Pons (tissue), 1 donor: ENCODE results near the gene MCTP1.

Source experiments
- DNase-seq: peaks from one replicate; pipeline ENCODE4 v3.0.0-alpha.2; 2016; ENCODE audit warnings: low spot score

Gene MCTP1

DNA sequence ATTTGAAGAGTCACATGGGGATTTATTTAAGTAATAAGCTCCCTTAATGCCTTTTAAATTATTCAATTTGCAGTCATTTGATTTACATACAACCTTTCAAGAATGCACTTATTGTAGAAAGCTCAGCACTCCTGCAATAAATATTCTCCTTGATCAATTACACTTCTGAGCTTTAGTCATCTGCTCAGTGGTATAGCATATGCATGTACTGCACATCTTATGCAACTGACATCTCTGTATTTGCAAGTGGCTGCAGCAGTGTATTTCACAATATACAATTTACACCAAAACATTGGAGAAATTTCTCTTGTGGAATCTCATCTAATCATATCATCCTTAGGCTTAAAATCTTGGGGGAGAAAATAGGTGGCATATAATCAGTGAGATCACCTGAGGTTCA is 340.7 kb downstream of the MCTP1 start:
- DNase-seq: no peak

DNA sequence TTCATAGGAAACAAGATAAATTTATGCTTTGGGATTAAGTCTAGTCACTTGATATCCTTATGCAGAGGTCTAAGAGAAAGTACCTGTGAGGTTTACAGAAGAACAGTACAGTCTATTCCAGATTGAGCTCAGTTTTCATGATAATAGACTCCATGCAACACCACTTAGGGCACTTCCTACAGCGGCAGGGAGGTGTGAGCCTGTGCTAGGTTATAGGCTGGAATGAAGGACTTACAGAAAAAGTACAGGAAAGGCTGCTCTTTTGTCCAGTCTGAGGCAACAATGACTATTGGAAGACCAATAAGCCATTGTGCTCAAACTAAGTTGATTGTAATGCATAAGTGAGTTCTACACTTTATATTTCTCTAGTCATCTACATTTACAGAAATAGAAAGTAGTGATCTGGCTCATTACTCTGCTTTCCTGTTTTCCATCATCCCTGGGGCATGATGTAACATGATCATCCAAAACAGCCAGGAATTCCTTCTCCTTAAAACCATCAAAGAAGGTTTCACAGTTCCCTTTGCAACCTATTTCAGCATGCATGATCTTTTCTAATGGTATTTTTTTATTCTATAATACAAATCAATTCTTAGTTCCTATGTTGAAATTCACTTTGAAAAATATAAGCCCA is 343.7 kb downstream of the MCTP1 start:
- no peak for DNase-seq

DNA sequence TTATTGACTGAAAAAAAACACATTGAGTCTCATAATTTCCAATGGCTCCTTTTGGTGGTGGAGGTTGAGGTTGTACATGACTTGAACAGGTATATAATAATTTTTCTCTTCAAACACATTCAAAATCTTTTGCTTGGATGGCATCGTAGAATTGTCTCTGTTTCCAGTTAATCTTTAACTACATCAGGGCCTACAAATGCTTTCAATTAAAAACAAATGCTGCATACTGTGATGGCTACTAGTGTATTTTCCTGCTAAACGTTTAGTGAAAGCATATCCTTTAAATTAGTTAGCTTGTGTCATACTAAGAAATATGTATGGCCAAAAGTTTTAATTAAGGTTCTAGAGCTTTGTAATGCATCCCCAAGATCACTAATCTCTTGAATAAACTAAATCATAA is 352.6 kb downstream of the MCTP1 start:
- DNase-seq: no peak

DNA sequence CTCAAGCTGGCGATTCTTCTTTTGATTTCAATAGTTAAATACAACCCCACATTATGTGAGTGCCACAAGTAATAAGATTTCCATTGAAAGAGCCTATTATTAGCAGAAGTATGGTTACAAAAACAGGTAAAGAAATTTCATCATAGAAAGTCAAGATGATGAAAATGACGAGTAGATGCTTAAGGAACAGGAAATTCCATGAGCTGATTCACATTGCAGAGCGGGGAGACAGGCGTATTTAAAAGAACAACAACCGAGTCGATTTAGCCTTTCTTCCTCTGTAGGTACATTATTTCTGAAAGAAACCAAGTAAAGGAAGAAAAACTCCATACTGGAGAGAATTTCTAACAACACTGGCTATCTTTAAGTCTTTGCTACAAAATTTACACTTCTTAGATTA is 356.0 kb downstream of the MCTP1 start:
- no peak for DNase-seq

DNA sequence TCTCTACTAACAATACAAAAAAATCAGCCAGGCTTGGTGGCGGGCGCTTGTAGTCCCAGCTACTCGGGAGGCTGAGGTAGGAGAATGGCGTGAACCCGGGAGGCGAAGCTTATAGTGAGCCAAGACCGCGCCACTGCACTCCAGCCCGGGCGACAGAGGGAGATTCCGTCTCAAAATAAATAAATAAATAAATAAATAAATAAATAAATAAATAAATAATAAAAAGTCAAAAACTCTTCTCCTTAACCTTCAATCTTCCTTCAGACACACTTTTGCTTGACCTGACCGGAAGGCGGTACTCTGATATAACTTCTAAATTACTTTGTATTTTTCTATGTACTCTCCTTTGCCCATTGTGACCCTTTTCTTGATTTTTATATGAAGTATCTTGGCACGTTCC is 364.3 kb downstream of the MCTP1 start:
- DNase-seq: no peak

DNA sequence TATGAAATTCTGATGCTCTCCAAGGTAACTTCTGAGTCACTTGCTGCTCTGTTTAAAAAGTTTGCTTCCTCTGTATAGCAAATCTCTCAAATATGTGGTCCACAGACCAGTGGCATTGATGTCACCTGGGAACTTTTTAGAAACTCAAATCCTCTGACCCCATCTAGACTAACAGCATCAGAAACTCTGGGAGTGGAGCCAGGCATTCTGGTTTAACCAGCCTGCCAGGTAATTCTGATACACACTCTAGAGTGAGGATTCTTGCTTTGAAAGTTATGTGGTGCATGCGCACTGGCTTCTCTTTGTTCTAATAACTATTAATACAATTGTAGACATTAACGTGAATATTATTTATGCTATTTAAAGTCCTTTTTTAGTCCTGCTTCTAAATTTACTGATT is 368.3 kb downstream of the MCTP1 start:
- no peak for DNase-seq

DNA sequence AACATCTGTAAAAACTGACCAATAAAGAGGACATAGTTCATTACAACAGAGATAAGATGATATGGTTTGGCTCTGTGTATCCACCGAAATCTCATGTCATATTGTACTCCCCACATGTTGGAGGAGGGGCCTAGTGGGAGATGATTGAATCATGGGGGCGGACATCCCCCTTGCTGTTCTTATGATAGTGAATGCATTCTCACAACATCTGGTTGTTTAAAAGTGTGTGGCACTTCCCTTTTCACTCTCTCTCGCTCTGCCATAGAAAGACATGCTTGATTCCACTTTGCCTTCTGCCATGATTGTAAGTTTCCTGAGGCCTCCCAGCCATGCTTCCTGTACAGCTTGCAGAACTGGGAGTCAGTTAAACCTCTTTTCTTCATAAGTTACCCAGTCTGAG is 373.6 kb downstream of the MCTP1 start:
- DNase-seq: no peak

DNA sequence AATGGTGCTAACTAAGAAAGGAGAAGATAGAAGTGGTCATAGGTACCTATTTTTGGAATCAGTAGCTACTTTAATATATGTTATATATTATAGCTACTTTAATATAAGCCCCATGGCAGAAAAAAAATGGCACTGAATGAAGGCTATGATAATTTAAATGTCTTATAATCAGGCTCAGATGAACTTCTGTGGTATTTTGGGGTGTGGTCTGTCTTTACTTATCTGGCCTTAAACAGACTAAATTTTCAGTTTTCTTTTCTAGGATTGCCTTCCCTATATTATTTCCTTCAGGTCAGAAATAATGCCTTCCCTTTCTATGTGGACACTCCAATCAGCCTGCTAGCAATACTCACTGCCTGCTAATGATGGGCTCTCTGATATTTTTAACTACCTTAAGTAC is 374.2 kb downstream of the MCTP1 start:
- no peak for DNase-seq

DNA sequence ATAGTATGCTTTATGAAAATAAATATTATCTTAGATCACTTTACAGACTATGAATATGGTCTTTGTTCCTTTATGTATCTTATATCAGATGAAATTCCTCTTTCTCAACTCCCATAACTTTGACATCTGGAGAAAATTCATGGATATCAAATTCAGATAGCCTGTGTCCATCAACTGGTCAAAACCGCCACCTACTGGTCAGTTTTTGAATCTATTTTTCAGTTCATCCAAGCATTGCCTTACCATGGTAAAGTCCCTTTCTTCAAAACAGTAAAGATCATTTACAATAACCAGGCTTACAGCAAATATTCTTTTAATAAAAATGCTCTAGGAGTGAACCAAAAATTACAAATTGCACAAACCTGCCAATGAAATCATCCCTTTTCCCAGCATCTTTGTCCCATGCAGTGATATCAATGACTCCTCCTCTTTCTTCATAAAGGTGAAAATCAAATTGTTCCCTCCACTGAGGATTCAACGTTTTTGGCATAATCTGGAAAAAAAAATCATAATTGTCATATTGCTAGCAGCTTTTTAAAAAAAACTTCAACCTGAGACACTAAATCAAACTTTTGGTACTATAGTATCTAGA is 375.9 kb downstream of the MCTP1 start:
- peak; percentile 37 for DNase-seq

DNA sequence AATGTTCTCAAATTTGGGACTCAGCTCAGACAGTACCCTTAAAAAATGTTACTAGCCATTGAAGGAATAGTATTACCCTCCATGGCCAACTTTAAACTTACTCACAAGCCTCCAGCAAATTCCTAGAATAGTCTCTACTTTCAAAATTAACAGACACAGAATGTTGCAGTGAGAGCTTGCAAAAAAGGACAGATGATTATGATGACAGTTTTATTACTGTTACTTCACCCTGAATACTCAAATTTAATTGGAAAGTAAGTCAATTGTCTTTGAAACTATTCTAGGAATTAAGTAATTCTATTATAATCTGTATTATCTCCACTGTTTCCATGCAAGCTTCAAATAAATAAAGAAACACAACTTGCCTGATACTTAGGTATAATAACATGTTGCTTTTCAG is 378.1 kb downstream of the MCTP1 start:
- no peak for DNase-seq

DNA sequence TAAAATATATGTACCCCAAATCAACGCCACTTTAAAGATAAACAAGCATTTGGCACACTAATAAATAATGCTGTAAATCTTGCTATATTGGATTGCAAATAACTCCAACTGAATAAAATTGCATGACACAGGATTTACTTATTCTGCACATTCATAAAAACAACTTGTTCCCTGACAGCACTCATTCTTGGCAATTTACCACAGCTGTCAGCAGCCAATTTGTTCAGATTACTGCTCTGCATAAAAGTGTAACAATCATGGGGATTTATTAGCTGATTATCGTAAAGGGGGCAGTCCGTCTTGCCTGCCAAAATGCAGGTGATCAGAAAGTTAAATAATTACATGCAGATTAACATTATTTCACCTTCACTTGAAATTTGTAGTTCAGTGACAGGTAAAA is 381.2 kb downstream of the MCTP1 start:
- no peak for DNase-seq

DNA sequence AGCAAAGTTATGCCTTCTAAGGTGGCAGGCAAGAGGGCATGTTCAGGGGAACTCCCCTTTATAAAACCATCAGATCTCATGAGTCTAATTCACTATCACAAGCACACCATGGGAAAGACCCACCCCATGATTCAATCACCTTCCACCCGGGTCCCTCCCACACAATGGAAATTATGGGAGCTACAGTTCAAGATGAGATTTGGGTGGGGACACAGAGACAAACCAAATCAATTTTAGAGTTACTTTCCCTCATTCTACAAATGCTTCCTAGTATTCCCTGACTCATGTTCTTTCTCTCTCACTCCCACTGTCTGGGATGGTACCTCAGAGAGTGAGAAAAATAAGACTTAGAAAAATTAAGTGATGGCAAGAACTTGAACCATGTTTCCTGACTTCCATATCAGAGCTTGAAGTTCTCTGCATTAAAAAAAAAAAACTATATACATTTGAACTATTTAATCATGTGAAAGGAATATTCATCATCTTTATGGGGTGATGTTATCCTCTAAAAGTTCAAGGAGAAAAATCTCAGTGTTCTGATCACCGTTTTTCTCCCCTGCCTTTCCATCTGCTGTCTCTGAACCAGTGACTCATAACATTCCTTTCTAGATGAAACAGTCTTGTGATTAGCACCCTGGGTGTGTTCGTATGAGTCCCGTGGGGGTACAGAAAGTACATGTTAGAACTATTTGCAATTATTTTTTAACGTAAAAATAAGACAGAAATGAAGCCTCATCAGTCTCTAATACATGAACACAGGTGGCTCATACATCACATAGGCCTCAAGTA is 383.5 kb downstream of the MCTP1 start:
- DNase-seq: no peak

DNA sequence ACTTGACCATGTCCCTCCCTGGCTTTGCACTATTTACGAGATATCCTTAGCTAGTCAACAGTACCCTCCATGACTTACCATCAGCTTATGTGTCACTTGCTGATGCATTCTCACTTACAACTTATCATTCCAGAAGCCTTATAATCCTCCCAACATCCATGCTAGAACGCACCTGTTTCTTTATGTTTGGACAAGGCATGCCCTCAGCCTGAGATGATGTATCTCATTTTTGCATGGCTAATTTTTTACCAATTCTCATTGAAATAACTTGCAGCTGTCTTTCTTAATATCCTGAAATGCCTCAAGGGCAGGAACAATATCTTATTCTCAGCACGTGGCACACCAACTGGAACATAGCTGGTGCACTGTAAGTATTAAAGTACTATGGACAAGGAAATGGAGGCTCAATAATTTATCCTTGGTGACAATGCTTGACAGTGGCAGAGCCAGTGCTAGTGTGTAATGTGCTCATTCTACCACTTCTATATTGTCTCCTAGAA is 384.8 kb downstream of the MCTP1 start:
- no peak for DNase-seq

DNA sequence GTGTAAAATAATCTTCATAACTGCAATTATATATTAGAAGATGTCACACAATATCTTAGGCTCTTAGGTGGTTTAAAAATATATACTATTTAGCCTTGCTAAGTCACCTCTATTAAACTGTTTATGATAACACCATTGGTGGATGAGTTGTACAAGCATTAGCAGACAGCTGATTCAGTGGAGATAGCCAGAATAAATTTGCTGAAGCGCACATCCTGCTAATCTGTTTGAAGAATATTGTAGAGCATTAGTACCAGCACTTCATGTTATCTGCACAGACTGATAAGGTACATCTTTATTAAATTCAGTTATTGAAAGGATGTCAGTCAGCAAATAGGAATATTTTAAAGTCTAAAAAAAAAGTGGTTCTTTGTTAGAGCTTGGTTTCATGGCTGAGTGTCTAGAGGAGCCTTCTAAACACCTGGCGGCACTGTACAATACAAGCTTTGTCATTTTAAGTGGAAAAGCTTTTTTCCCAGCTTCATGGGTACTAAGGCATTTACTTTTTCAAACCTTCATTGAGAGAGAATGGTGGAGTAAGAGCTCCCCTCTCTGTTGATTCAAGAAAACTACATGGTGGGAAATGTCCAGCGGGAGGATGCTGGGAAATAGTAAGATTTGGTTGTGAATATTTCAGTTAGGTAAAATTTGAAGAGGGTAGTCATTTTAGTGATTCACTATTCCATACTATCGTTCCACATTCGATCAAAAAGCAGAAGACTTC is 391.3 kb downstream of the MCTP1 start:
- peak; percentile 64 for DNase-seq

DNA sequence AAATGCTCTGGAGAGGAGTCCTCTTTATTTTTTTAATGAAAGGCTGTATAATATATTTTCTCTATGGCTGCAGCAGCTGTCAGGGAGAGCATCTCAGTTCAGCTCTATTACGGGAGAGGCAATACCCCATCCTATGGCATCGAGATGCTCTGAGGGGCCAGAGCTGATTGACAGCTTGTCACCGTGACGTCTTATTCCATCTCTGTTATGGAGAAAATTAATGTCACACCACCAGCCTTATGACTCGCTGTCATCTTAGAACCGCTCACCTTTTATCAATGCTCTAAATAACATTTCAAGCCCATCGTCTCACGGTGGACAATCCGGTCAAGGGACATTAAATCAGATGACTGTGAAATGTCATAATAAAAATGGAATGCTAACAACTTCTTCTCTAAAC is 392.9 kb downstream of the MCTP1 start:
- DNase-seq: no peak

DNA sequence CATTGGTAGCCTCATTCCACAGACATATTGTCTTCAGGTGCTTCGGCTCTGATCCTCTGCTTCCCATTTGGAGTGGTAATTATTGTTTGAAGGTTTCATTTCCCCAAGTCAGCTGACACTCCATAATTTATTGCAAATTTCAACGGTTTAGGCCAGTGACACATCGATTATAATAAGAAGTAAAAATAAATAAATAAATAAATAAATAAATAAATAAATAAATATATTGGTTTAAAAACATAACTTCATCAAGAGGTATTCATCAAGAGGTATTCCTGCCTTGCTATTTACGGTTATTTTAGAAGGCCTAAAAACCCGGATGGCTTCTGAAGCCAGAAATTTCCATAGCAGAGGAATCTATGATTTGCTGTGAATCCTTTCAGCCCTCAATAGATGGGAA is 393.3 kb downstream of the MCTP1 start:
- no peak for DNase-seq

DNA sequence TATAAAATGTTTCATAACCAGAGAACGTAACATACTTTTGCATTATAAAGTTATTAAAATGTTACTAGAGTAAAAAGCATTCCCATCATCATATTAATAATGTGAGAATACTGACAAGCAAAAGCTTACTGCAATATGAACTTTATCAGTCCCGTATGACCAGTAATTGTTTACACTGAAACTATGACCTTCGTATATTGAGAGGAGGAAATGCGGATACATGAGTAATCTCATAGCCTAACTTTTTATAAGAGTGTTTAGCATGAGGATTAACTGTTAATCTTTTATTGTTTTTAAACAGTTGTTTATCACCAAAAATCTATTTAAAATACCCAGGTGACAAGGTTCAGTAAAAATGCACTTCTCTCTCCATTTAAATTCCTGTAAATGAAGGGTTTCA is 394.0 kb downstream of the MCTP1 start:
- no peak for DNase-seq

DNA sequence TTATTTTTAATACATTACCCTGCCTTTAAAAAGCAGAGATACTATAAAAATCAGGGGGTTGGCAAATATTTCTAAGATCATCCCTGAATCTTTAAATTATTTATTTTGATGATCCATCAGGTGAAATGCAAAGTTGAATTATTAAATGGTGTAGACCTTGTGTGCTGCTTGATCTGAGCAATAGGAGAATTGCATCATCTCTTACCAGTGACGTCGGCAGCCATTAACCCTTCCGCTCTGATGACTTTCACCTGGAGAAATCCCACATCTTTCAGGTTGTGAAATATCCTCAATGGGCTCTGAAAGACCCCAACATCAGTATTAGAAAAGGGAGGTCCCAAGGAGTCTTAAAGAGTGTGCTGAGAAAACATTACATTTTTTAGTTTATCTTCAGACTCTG is 396.2 kb downstream of the MCTP1 start:
- no peak for DNase-seq

DNA sequence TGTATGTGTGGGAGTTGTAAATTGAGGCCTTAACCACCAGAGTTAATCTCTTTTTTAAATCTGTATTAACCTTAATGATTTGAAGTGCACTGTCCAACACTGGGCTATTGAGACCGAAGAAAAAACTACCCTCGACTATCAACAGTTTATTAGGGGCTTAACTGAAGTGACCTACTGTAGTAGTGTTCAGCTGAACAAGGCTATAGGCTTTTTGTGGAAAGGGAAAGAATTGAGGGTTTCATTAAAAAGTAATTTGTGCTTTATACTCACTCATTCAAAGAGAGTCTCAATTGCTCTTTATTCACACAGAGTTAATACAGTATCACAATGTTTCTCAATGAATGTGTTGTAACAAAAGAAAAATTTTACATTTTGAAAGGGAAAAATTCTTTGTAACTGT is 399.0 kb downstream of the MCTP1 start:
- DNase-seq: no peak

DNA sequence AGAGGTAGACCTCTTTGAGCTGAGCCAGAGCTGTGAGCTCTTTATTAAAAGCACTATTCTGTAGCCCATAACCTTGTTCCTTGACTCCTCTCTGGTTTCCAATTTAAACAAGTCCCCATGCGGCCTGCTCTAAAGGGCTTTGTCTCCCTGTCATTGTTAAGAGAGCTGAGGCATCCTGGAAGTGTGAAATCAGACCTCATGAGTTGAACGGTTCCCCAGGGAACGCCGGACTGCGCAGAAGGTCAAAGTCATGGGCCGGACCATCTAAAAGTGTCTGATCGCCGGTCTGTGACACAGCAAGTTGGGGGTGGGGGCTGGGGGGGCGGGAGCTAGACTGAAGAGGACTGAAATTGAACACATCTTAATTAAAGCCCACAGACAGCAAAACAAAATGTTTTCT is 400.6 kb downstream of the MCTP1 start:
- DNase-seq: no peak

DNA sequence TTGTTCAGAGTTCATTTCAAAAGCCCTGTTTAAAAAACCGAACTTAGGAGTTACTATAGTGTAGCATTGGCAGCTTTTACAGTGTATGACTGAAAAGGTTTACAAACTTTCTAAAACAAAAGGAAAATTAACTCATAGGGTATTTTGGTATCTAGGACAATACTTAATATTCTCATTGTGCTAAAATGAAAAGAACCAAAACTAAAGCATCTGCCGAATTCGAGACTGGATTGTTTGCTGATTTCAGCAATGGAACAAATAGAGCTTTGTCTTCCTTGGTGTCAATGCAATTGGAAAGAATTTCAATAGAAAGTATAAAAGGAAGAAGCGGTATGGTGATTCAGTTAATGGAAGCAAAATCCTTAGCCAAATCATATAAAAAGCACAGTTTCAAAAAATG is 412.4 kb downstream of the MCTP1 start:
- peak; percentile 60 for DNase-seq

DNA sequence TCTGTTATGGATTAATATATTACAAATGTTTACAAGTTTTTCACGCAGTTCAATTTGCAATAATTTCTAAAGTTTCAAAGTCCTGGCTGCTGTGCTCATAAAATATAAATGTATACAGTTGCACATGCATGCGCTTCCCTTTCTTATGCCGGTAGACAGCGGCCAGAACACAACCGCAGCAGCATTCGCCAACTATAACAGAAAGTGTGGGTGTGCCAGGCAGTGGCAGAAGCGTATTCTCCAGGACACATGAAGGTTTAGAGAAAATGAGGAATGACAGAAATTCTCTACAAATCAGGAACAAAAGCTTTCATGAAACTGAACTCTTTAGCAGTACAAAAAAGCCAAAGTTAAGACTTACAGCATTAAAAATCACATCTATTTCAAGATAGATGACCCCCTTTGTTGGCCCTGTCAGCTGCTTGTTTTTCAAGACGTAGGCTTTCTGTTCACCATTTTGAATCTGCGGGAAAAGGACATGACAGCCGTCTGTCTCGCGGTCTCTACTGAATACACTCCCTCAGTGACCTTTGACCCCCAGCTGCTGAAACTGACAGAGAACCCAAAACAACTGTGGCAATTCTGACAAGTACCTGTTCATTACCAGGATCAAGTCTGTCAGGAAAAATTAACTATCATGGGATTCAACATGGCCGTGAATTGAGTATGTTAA is 414.2 kb downstream of the MCTP1 start:
- DNase-seq: no peak
